Hepatocyte (in vitro differentiated cells): ENCODE data around the gene KCNJ1.

Experiments used
- EZH2phosphoT487 ChIP-seq: fragments of 200-600 bp; sonication (generic); IDR thresholded peaks from one replicate; pipeline ENCODE4 v1.6.1; 2018; ENCODE audit warnings: antibody characterized with exemption, mild to moderate bottlenecking, low read depth, moderate library complexity; ENCODE audit not compliant: unreplicated experiment, severe bottlenecking
- TF ChIP-seq, protein P1 (sequence below): fragments of 200-600 bp; sonication (generic); IDR thresholded peaks from 2 replicates; pipeline ENCODE4 v1.5.1; 2016; ENCODE audit warnings: antibody characterized with exemption, mild to moderate bottlenecking; ENCODE audit not compliant: poor library complexity

DNA sequence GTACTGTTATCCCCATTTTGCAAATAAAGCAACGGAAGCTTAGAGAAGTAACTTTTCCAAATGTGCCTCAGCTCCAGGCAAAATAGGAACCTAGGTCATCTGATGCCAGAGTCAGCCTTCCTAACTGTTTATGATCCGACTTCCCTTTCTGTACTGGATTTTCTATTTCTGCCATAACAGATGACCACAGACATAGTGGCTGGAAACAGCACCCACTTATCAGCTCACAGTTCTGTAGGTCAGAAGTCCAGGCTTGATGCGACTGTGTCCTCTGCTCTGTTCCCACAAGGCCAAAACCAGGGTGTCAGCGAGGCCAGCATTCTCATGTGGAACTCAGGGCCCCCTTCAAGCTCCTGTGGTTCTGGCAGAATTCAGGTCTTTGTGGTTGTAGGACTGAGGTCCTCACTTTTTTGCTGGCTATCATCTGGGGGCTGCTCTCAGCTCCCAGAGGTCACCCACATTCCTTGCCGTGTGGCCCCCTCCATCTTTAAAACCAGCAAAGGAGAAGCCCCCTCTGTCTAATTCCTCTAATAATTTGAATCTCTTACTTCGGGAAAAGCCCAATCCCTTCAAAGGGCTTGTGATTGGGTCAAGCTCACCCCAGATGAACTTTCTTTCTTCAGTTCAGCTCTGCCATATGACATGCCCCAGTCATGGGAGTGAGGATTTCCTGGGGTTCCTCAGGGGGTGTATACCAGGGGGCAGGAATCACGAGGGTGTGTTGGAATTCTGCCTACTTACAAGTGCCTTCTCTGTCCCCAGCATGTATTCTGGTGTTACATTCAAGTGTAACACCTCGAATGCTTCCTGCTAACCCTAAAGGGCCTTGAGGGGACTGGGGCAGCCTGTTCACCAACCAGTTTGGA lies 39.3 kb upstream of the KCNJ1 start:
- TF ChIP-seq, protein P1, sequence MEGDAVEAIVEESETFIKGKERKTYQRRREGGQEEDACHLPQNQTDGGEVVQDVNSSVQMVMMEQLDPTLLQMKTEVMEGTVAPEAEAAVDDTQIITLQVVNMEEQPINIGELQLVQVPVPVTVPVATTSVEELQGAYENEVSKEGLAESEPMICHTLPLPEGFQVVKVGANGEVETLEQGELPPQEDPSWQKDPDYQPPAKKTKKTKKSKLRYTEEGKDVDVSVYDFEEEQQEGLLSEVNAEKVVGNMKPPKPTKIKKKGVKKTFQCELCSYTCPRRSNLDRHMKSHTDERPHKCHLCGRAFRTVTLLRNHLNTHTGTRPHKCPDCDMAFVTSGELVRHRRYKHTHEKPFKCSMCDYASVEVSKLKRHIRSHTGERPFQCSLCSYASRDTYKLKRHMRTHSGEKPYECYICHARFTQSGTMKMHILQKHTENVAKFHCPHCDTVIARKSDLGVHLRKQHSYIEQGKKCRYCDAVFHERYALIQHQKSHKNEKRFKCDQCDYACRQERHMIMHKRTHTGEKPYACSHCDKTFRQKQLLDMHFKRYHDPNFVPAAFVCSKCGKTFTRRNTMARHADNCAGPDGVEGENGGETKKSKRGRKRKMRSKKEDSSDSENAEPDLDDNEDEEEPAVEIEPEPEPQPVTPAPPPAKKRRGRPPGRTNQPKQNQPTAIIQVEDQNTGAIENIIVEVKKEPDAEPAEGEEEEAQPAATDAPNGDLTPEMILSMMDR, result no peak
- no peak for TF ChIP-seq EZH2phosphoT487
